HuH-7 (cell line): ENCODE data around the gene IL10RB.

Experiments
- DNase-seq: peaks from one replicate; pipeline ENCODE4 v3.0.0; 2011; ENCODE audit warnings: low spot score

The IL10RB gene

DNA sequence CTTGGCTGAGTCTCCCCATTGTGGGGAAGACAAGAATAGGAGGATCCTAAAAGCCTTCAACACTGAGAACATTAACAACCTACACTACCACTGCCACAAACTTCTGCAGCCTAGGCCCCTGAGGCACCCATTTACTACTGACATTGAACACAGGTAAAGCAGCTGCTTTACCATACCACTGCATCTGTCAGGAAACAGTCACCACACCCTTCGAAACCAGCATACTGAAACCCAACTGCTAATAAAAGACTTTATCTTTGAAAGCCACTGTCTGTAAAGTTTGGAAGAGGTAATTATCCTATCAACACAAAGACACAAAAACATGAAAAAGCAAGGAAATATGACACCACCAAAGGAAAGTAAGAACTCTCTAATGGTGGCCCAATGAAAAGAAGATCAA lies 66.0 kb downstream of the IL10RB start:
- no peak for DNase-seq

DNA sequence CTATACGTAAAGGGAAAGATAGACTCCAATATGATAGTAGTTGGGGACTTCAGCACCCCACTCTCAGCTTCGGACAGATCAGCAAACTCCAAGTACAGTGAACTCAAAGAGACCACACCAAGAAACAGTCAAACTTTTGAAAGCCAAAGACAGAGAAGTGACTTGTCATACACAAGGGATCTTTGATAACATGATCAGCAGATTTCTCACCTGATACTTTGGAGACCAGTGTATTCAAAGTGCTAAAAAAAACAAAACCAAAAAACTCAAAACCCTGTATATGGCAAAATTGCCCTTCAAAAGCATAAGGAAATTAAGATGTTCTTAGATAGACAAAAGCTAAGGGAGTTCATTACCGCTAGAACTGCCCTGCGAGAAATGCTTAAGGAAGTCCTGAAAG lies 68.0 kb downstream of the IL10RB start:
- DNase-seq: no peak

DNA sequence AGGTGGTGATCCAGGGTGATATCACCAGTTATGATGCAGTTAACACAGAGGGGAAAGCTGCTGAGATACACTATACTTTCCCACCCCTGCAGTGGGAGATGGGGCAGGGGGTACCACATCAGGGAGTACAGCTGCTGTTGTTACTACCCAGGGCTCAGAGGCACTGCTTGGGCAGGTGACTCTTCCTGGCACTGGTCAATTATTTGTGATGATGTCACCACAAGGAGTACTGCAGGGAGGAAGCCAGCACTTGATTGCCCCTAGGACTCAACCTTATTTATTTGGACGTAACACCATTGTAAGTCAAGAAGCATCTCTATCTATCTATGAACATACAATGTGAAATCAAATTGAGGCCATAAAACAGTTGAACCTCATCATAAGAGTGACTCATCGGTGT lies 68.7 kb downstream of the IL10RB start:
- DNase-seq: no peak

DNA sequence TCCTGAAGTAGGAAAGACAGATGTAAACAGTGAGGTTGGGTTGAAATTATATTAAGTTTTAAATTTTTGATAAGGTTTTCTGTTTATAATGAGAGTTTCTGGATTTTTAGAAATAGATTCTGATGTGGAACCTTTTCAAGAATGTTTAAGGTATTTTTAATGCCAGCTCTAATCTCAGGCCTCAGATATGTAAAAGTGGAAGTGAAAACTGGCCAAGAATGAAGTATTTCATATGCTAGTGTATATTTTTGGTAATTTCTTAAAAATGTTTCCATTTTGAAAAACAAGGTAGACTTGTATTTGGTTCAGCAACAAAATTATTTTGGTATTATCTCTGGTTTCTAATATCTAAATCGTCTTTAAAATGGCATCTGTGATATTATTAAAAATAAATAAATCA lies 73.0 kb downstream of the IL10RB start:
- DNase-seq: no peak

DNA sequence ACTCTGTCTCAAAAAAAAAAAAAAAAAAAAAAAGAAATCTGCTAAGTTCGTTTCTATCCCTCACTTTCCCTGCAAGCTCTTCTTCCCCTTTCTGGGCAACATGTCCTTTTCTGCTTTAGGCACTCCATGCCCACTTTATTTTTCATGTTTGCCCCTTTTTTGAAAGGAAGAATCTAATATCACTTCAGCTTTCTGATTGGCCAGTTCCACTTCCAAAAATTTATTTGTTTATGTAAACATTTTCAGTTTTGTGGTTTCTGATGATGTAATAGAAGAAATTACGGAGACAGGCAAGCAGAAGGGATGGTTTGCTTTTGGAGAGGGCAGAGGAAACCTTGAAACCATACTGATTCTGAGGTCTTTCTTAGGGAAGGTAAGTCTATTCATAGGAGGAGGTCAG lies 73.8 kb downstream of the IL10RB start:
- DNase-seq: no peak

DNA sequence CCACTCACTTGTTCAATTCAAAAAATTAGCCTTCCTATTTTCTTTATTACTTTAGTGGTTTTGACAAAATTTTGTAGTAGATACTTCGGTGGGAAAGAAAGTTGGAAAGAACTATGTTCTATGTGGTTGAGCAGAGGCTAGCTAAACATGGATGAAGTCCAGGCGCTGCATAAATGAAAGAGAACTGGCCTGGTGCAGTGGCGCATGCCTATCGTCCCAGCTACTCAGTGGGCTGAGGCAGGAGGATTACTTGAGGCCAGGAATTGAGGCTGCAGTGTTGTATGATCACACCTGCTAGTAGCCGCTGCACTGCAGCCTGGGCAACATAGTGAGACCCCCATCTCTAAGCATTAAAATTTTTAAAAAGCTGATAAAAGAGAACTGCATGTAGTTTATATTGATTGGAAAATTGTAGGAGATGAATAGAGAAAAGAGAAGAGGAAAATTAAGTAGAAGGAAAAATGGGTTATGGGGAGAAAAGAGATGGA lies 79.6 kb downstream of the IL10RB start:
- no peak for DNase-seq
